Right lobe of liver (tissue), 4 donors: ENCODE data around the gene THBS3.

ENCODE experiments used
- CTCF ChIP-seq, 4 donors: fragments of 200-600 bp in 3 of 4; fragments of 450-650 bp in 1 of 4; IDR thresholded peaks; one replicate each; pipeline versions ENCODE4 v1.5.1 to v1.8.0; 2016 to 2022; ENCODE audit warnings: antibody characterized with exemption in 4 of 4, mild to moderate bottlenecking in 2 of 4
- POLR2A ChIP-seq: fragments of 450-650 bp; IDR thresholded peaks from one replicate; pipeline ENCODE4 v1.6.1; 2017; ENCODE audit warnings: antibody characterized with exemption, mild to moderate bottlenecking
- donor health status: DM: no; HTN: no; CAD: no.
- donor health status: DM: no; HTN: no; CAD: no.
- donor health status: DM: no; HTN: yes; CAD: no.

- no peak for TF ChIP-seq CTCF (IDR thresholded peaks at IDR 0.05)
- TF ChIP-seq POLR2A = no peak
Observed at GRCh38 chr1:155160128-155160527, 47.6 kb downstream of the THBS3 start.
